Measurements from ENCODE around the gene STAT3. TPM values are rescaled to one million over a fixed set of nuclear protein-coding genes. Genes with fewer than 3 reads are reported as not detected.
"Not testable (repeated sequence)": the region's sequence is repeated elsewhere in the genome, so short reads cannot be mapped to it uniquely, and the experiment has no call there.

Gene STAT3
- total RNA-seq = 26.5 TPM

GRCh38 chr17:42388381-42389134 is at the start of gene STAT3:
TSS of gene STAT3 (minus strand) at chr17:42388442. CDS start at chr17:42348516, 39,926 bp downstream.
- FAIRE-seq (peak; percentile 96), DNase-seq (ENCODE audit: low spot score in 2 of 2) (peak; percentile 97)

- FAIRE-seq (no peak), DNase-seq (ENCODE audit: low spot score in 2 of 2) (no peak)
Observed at GRCh38 chr17:42436391-42436790, 48.1 kb upstream of the STAT3 start.

GRCh38 chr17:42431758-42432161 is 43.5 kb upstream of the STAT3 start:
- no peak for DNase-seq (ENCODE audit: low spot score in 2 of 2)
- FAIRE-seq = no peak

- DNase-seq (ENCODE audit: low spot score in 2 of 2) (no peak), FAIRE-seq (no peak)
Observed at GRCh38 chr17:42429726-42430447, 41.6 kb upstream of the STAT3 start.

GRCh38 chr17:42428141-42428944 is 40.1 kb upstream of the STAT3 start:
- FAIRE-seq (no peak), DNase-seq (ENCODE audit: low spot score in 2 of 2) (no peak)

GRCh38 chr17:42424991-42425610 is 36.9 kb upstream of the STAT3 start:
- FAIRE-seq (no peak), DNase-seq (ENCODE audit: low spot score in 2 of 2) (peak in 1 of 2 donors; percentile 10)

GRCh38 chr17:42423766-42424165 is 35.5 kb upstream of the STAT3 start:
- FAIRE-seq (no peak), DNase-seq (ENCODE audit: low spot score in 2 of 2) (no peak)

- no peak for FAIRE-seq
- peak; percentile 90 to 93 for DNase-seq (ENCODE audit: low spot score in 2 of 2)
Observed at GRCh38 chr17:42422958-42423712, 34.9 kb upstream of the STAT3 start, which contains the start of gene CAVIN1. TSS of gene CAVIN1 (minus strand) at chr17:42423256. CDS start at chr17:42423097, 159 bp downstream.

GRCh38 chr17:42422412-42422957 is 34.2 kb upstream of the STAT3 start:
- no peak for FAIRE-seq
- DNase-seq (ENCODE audit: low spot score in 2 of 2) = no peak

- FAIRE-seq (no peak), DNase-seq (ENCODE audit: low spot score in 2 of 2) (peak in 1 of 2 donors; percentile 65)
Observed at GRCh38 chr17:42421507-42422338, 33.5 kb upstream of the STAT3 start.

GRCh38 chr17:42421136-42421506 is 32.9 kb upstream of the STAT3 start:
- FAIRE-seq = no peak

GRCh38 chr17:42417981-42418380 is 29.7 kb upstream of the STAT3 start:
- not testable (repeated sequence) for FAIRE-seq; DNase-seq (ENCODE audit: low spot score in 2 of 2)

More at GRCh38 chr17:42421136-42421506, 32.9 kb upstream of the STAT3 start:
- no peak for DNase-seq (ENCODE audit: low spot score in 2 of 2)

GRCh38 chr17:42414704-42415409 is 26.6 kb upstream of the STAT3 start:
- DNase-seq (ENCODE audit: low spot score in 2 of 2) = no peak
- no peak for FAIRE-seq

GRCh38 chr17:42413464-42414040 is 25.3 kb upstream of the STAT3 start:
- DNase-seq (ENCODE audit: low spot score in 2 of 2) (no peak), FAIRE-seq (no peak)

- DNase-seq (ENCODE audit: low spot score in 2 of 2) (no peak), FAIRE-seq (no peak)
Observed at GRCh38 chr17:42411905-42412679, 23.9 kb upstream of the STAT3 start.

GRCh38 chr17:42411361-42411760 is 23.1 kb upstream of the STAT3 start:
- no peak for DNase-seq (ENCODE audit: low spot score in 2 of 2)
- no peak for FAIRE-seq

- DNase-seq (ENCODE audit: low spot score in 2 of 2) (no peak), FAIRE-seq (no peak)
Observed at GRCh38 chr17:42410319-42410685, 22.1 kb upstream of the STAT3 start.

Data from frontal cortex (tissue), 4 donors.